ENCODE measurements around the gene BTNL9. TPM values are rescaled to one million over a fixed set of nuclear protein-coding genes. Genes with fewer than 3 reads are reported as not detected.

The BTNL9 gene
- total RNA-seq, 4 donors from 2014 or later: 9.1 to 30.6 (median 15.0) TPM

GRCh38 chr5:181058321-181058720, 18.3 kb downstream of the BTNL9 start:
- TF ChIP-seq CTCF (IDR thresholded peaks at IDR 0.05): no peak
- TF ChIP-seq POLR2AphosphoS5 (IDR thresholded peaks at IDR 0.05): no peak
- TF ChIP-seq EP300 (IDR thresholded peaks at IDR 0.05): no peak
- no peak for TF ChIP-seq POLR2A (IDR thresholded peaks at IDR 0.05; ENCODE audit: low read depth)
- Histone ChIP-seq H3K27ac (replicated peaks in 1 of 4) (no peak overlapping the region), H3K9me3 (no peaks in the 10 kb centered on the region), H3K36me3 (peaks cover 0 to 15% (median 0%) of the 10 kb centered on the region in 4 donors), H3K4me1 (peaks cover 6 to 18% (median 16%) of the 10 kb centered on the region in 4 donors), H3K4me3 (no peak overlapping the region), H3K27me3 (peaks cover 3 to 96% (median 37%) of the 10 kb centered on the region in 4 donors)
- DNase-seq (ENCODE audit: extremely low spot score): peak; percentile 75
- intact Hi-C loops (cut with DNase I): no loop called here
- WGBS: 76% methylated on average over 9 of the region's 9 CpGs

GRCh38 chr5:181058786-181059296, 18.8 kb downstream of the BTNL9 start:
- peak overlapping the region in 1 of 4 donors; percentile 18 for H3K4me3 ChIP-seq
- peaks cover under 1 to 12% (median 11%) of the 10 kb centered on the region in 4 donors for H3K4me1 ChIP-seq
- H3K9me3 ChIP-seq: no peaks in the 10 kb centered on the region
- intact Hi-C loops (cut with DNase I): no loop called here
- H3K36me3 ChIP-seq: peaks cover 0 to 15% (median 0%) of the 10 kb centered on the region in 4 donors
- H3K27me3 ChIP-seq: peaks cover 0 to 96% (median 33%) of the 10 kb centered on the region in 4 donors
- H3K27ac ChIP-seq (replicated peaks in 1 of 4): no peak overlapping the region
- WGBS: 12% methylated on average over 17 of the region's 22 CpGs
- DNase-seq (ENCODE audit: extremely low spot score): no peak
- TF ChIP-seq POLR2A (IDR thresholded peaks at IDR 0.05; ENCODE audit: low read depth) (no peak), CTCF (IDR thresholded peaks at IDR 0.05) (no peak), EP300 (IDR thresholded peaks at IDR 0.05) (no peak), POLR2AphosphoS5 (IDR thresholded peaks at IDR 0.05) (no peak)

GRCh38 chr5:181059297-181060230, 19.5 kb downstream of the BTNL9 start:
- Histone ChIP-seq H3K27me3 (peaks cover 0 to 96% (median 27%) of the 10 kb centered on the region in 4 donors), H3K4me3 (peak overlapping the region in 1 of 4 donors; percentile 18), H3K27ac (replicated peaks in 1 of 4) (no peak overlapping the region), H3K36me3 (peaks cover 0 to 15% (median 0%) of the 10 kb centered on the region in 4 donors), H3K9me3 (no peaks in the 10 kb centered on the region), H3K4me1 (peaks cover 0 to 9% (median 8%) of the 10 kb centered on the region in 4 donors)
- peak; percentile 75 for DNase-seq (ENCODE audit: extremely low spot score)
- 15% methylated on average over 39 of the region's 86 CpGs for WGBS
- TF ChIP-seq POLR2A (IDR thresholded peaks at IDR 0.05; ENCODE audit: low read depth): no peak
- no peak for TF ChIP-seq POLR2AphosphoS5 (IDR thresholded peaks at IDR 0.05)
- no peak for TF ChIP-seq EP300 (IDR thresholded peaks at IDR 0.05)
- no peak for TF ChIP-seq CTCF (IDR thresholded peaks at IDR 0.05)
- intact Hi-C loops (cut with DNase I): no loop called here

GRCh38 chr5:181060231-181060590, 20.1 kb downstream of the BTNL9 start:
- Histone ChIP-seq H3K27me3 (peaks cover 0 to 94% (median 24%) of the 10 kb centered on the region in 4 donors), H3K4me1 (peaks cover 0 to 9% (median 8%) of the 10 kb centered on the region in 4 donors), H3K36me3 (peaks cover 0 to 15% (median 0%) of the 10 kb centered on the region in 4 donors), H3K4me3 (no peak overlapping the region), H3K27ac (replicated peaks in 1 of 4) (no peak overlapping the region), H3K9me3 (no peaks in the 10 kb centered on the region)
- DNase-seq (ENCODE audit: extremely low spot score): peak; percentile 45
- TF ChIP-seq CTCF (IDR thresholded peaks at IDR 0.05) (no peak), EP300 (IDR thresholded peaks at IDR 0.05) (no peak), POLR2A (IDR thresholded peaks at IDR 0.05; ENCODE audit: low read depth) (no peak), POLR2AphosphoS5 (IDR thresholded peaks at IDR 0.05) (no peak)
- intact Hi-C loops (cut with DNase I): no loop called here
- WGBS: 74% methylated on average over 8 of the region's 8 CpGs
